T-helper 1 cell treated with Interleukin-12 subunit alpha and Interleukin-12 subunit beta and Interleukin-4 antibody, amounts not matched to agents 30 μg/mL and 1 μg/mL, for 36 hours (primary cell): ENCODE data around the gene RTP5.
"Not testable (repeated sequence)": the region's sequence is repeated elsewhere in the genome, so short reads cannot be mapped to it uniquely, and the experiment has no call there.

Source experiments
- H3K27ac Mint-ChIP-seq: one replicate; pipeline ENCODE4 v1.8.0; 2021; ENCODE audit warnings: mild to moderate bottlenecking, mixed read lengths
- H3K27me3 Mint-ChIP-seq: one replicate; pipeline ENCODE4 v1.8.0; 2021; ENCODE audit warnings: low read depth, mixed read lengths
- H3K36me3 Mint-ChIP-seq: one replicate; pipeline ENCODE4 v1.8.0; 2021; ENCODE audit warnings: low read depth, mixed read lengths
- H3K4me1 Mint-ChIP-seq: one replicate; pipeline ENCODE4 v1.8.0; 2021; ENCODE audit warnings: low read depth, mixed read lengths
- H3K4me3 Mint-ChIP-seq: one replicate; pipeline ENCODE4 v1.8.0; 2021; ENCODE audit warnings: mild to moderate bottlenecking, moderate library complexity, mixed read lengths
- H3K9me3 Mint-ChIP-seq: one replicate; pipeline ENCODE4 v1.8.0; 2021; ENCODE audit warnings: mixed read lengths

The RTP5 gene

DNA sequence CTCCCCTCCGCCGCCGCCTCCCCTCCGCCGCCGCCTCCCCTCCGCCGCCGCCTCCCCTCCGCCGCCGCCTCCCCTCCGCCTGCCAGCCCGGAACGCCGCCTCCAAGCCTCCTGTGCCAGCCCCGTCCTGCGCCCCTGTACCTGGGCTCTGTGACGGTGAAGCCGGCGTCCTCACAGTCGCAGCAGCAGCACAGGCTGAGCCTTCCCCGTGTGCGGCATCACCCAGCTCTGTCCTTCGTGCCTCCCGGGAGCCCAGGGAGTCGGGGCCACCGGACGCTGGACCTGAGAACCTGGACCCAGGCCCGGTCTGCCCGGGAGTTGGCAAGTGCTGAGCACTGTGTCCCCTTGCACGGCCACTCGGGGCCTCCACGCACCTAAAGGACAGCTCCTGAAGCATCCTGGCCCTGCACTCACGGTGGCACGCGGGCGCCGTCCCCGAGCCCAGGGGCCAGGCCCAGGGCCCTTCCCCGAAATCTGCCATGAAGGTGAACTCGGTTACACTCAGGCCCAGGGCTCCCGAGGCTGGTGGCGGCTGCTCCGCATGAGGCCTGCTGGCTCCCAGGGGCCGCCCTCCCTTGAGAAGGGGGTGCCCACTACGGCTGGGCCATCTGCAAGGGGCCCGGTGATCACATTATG, 32.9 kb downstream of the RTP5 start:
- peaks cover 1% of the 10 kb centered on the region for H3K4me1 Mint-ChIP-seq
- no peak overlapping the region for H3K27ac Mint-ChIP-seq
- H3K36me3 Mint-ChIP-seq, result no peaks in the 10 kb centered on the region
- H3K27me3 Mint-ChIP-seq, result no peaks in the 10 kb centered on the region
- H3K9me3 Mint-ChIP-seq, result no peaks in the 10 kb centered on the region
- no peak overlapping the region for H3K4me3 Mint-ChIP-seq

DNA sequence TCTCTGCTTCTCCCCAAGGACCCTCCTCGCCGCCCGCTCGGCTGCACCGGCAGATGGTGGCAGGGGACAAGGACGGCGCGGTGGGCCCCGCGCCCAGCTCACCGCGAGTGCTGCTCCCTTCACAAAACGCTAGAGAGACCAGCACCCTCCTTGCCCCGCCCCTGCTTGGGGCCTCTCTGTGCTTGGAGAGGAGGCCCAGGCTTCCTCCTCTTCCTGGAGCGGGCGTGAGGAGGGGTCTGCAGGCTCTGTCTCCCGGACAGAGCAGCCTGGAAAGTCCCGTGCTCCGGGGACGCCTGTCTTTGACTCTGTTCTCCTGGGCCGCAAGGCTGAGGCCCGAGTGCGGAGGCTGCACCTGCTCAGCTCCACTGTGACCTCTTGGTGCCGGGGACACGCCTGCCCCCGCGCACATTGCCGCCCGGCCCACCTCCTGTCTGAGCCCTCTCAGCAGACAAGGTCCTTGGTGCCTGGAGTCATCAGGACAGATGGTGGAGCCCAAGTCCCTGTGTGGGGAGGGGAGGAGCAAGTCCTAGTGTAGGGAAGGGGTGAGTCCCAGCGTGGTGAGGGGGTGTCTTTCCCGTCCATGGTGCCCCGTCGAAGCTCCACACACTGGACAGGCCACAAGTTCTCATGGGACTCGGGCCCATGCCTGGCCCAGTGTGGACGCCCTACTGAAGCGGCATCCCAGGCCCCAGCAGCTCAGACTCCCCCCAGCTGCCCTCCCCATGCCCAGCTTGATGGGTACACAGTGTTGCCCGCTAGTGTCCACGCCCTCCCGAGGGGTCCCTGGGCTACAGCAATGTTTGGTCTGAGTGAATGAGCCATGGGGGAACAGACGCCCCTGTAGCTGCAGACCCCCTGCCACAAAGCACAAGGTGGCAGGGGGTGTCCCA, 33.8 kb downstream of the RTP5 start:
- Mint-ChIP-seq H3K27ac (no peak overlapping the region), H3K36me3 (no peaks in the 10 kb centered on the region), H3K4me1 (peaks cover 1% of the 10 kb centered on the region), H3K9me3 (no peaks in the 10 kb centered on the region), H3K27me3 (no peaks in the 10 kb centered on the region), H3K4me3 (no peak overlapping the region)

- no peak overlapping the region for H3K27ac Mint-ChIP-seq
- H3K4me3 Mint-ChIP-seq, result no peak overlapping the region
- no peaks in the 10 kb centered on the region for H3K27me3 Mint-ChIP-seq
- H3K36me3 Mint-ChIP-seq, result no peaks in the 10 kb centered on the region
- peaks cover 1% of the 10 kb centered on the region for H3K4me1 Mint-ChIP-seq
- H3K9me3 Mint-ChIP-seq, result no peaks in the 10 kb centered on the region
Observed at GRCh38 chr2:241904011-241904718, 34.6 kb downstream of the RTP5 start.

- H3K4me3 Mint-ChIP-seq, result no peak overlapping the region
- H3K9me3 Mint-ChIP-seq, result no peaks in the 10 kb centered on the region
- H3K27me3 Mint-ChIP-seq, result no peaks in the 10 kb centered on the region
- peaks cover 1% of the 10 kb centered on the region for H3K4me1 Mint-ChIP-seq
- H3K36me3 Mint-ChIP-seq, result no peaks in the 10 kb centered on the region
- no peak overlapping the region for H3K27ac Mint-ChIP-seq
Observed at GRCh38 chr2:241904791-241905710, 35.5 kb downstream of the RTP5 start.

GRCh38 chr2:241905716-241906377, 36.3 kb downstream of the RTP5 start:
- H3K27ac Mint-ChIP-seq, result no peak overlapping the region
- no peak overlapping the region for H3K4me3 Mint-ChIP-seq
- no peaks in the 10 kb centered on the region for H3K9me3 Mint-ChIP-seq
- no peaks in the 10 kb centered on the region for H3K27me3 Mint-ChIP-seq
- H3K36me3 Mint-ChIP-seq, result no peaks in the 10 kb centered on the region
- peaks cover 1% of the 10 kb centered on the region for H3K4me1 Mint-ChIP-seq

DNA sequence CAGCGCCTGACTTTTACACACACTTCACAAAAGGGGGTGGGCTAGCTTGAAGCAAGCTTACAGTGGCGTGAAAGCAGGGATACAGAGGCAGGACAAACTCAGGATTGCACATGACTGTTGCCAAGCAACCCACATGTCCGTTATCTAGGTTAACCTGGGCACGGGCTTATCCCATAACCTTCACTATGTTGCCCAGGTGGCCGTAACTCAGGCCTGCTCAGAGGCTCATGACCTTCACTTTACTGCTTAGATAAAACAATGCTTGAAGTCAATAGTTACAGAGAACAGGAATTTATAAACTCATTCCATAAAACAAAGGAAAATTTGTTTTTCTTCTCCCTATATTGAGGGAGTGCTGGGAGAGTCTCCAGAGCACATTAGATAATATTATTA, 36.8 kb downstream of the RTP5 start:
- H3K4me1 Mint-ChIP-seq, H3K27me3 Mint-ChIP-seq, H3K4me3 Mint-ChIP-seq, H3K27ac Mint-ChIP-seq, H3K9me3 Mint-ChIP-seq, H3K36me3 Mint-ChIP-seq: not testable (repeated sequence)

GRCh38 chr2:241906826-241907570, 37.5 kb downstream of the RTP5 start:
- Mint-ChIP-seq H3K36me3 (no peaks in the 10 kb centered on the region), H3K27ac (no peak overlapping the region), H3K4me1 (no peaks in the 10 kb centered on the region), H3K4me3 (no peak overlapping the region), H3K27me3 (no peaks in the 10 kb centered on the region), H3K9me3 (no peaks in the 10 kb centered on the region)

GRCh38 chr2:241907831-241908230, 38.3 kb downstream of the RTP5 start:
- H3K27ac Mint-ChIP-seq, H3K9me3 Mint-ChIP-seq, H3K27me3 Mint-ChIP-seq, H3K36me3 Mint-ChIP-seq, H3K4me3 Mint-ChIP-seq, H3K4me1 Mint-ChIP-seq: not testable (repeated sequence)

DNA sequence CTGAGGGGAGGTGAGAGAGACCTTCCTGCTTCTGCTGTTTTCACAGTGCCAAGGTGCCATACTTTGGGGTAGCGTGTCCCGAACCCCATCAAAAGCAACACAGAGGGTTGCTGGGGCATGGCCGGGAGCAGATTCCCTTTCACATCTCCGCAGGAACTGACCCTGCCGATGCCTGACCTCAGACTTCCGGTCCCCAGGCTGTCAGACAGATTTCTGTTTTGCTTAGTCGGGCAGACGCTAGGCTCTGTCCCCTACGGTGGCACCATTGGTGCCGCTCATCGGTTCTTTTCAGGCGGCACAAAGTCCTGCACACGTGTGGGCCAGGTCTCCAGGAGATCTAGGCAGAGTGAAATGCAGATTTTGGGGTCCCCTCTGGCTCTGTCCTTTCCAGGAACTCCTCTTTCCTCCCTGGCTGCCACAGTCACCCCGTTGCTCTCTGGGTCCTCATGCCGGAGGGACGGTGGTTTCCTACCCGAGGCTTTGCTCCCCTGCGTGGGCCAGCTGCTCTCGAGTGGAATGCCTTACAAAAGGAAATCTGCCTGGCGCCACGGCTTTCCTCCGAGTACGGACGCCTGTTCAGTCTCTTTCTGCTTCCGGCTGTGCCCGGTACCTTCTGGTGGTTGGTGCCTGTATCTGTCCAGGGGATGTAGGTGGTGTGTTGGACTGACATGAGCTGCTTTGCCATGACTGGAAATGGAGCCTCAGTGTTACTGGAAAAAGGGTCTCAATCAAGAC, 39.3 kb downstream of the RTP5 start:
- no peaks in the 10 kb centered on the region for H3K36me3 Mint-ChIP-seq
- no peaks in the 10 kb centered on the region for H3K4me1 Mint-ChIP-seq
- H3K4me3 Mint-ChIP-seq, result no peak overlapping the region
- H3K27me3 Mint-ChIP-seq, result no peaks in the 10 kb centered on the region
- no peak overlapping the region for H3K27ac Mint-ChIP-seq
- H3K9me3 Mint-ChIP-seq, result no peaks in the 10 kb centered on the region

GRCh38 chr2:241909769-241910168, 40.2 kb downstream of the RTP5 start:
- Mint-ChIP-seq H3K4me3 (no peak overlapping the region), H3K9me3 (no peaks in the 10 kb centered on the region), H3K36me3 (no peaks in the 10 kb centered on the region), H3K27me3 (no peaks in the 10 kb centered on the region), H3K4me1 (no peaks in the 10 kb centered on the region), H3K27ac (no peak overlapping the region)

GRCh38 chr2:241910604-241911520, 41.3 kb downstream of the RTP5 start:
- no peaks in the 10 kb centered on the region for H3K9me3 Mint-ChIP-seq
- H3K4me1 Mint-ChIP-seq, result no peaks in the 10 kb centered on the region
- no peak overlapping the region for H3K27ac Mint-ChIP-seq
- H3K4me3 Mint-ChIP-seq, result no peak overlapping the region
- no peaks in the 10 kb centered on the region for H3K27me3 Mint-ChIP-seq
- no peaks in the 10 kb centered on the region for H3K36me3 Mint-ChIP-seq

GRCh38 chr2:241911551-241911950, 42.0 kb downstream of the RTP5 start:
- H3K27ac Mint-ChIP-seq, result no peak overlapping the region
- H3K27me3 Mint-ChIP-seq, result peaks cover 3% of the 10 kb centered on the region
- H3K9me3 Mint-ChIP-seq, result no peaks in the 10 kb centered on the region
- H3K36me3 Mint-ChIP-seq, result no peaks in the 10 kb centered on the region
- no peak overlapping the region for H3K4me3 Mint-ChIP-seq
- no peaks in the 10 kb centered on the region for H3K4me1 Mint-ChIP-seq
